Measurements from ENCODE around the gene COL17A1. TPM values are rescaled to one million over a fixed set of nuclear protein-coding genes. Genes with fewer than 3 reads are reported as not detected.

COL17A1 gene
- total RNA-seq, 4 donors from 2014 or later = 150 to 202 (median 191) TPM

DNA sequence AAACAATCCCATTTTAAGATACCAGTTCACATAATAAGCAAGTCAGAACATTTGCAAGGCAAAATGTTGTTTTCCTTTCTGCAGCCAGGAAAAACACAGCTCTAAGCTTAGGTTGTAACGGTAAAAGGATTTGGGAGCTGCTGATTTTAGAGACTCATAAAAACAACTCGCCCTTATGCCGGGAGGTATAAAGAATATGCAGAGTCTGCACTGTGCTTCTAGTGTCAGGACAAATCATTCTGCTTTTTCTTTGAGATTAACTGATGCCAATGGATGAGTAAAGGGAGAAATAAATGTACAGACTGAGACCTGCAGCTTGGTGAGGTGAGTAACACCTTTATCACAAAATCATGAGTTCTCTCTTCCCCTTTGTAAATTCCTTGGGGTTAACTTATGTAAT is 34.3 kb upstream of the COL17A1 start:
- intact Hi-C loops (cut with DNase I) = loop anchor here (5.0 to 10.0 kb wide), 2 partner anchors 145 to 233 kb away; partner anchors contain the start of gene GSTO2
- 36 to 65% methylated on average over 3 of the region's 3 CpGs for WGBS, 2 donors
- Histone ChIP-seq H3K4me1 (peaks cover 8 to 75% (median 28%) of the 10 kb centered on the region in 3 donors), H3K27me3 (no peaks in the 10 kb centered on the region), H3K27ac (peak overlapping the region; percentile 96 to 100 (median 98)), H3K36me3 (peaks cover 0 to 4% (median 0%) of the 10 kb centered on the region in 3 donors), H3K9me3 (no peaks in the 10 kb centered on the region), H3K4me3 (peak overlapping the region in 1 of 4 donors; percentile 67)
- DNase-seq = no peak
- TF ChIP-seq, protein P1, sequence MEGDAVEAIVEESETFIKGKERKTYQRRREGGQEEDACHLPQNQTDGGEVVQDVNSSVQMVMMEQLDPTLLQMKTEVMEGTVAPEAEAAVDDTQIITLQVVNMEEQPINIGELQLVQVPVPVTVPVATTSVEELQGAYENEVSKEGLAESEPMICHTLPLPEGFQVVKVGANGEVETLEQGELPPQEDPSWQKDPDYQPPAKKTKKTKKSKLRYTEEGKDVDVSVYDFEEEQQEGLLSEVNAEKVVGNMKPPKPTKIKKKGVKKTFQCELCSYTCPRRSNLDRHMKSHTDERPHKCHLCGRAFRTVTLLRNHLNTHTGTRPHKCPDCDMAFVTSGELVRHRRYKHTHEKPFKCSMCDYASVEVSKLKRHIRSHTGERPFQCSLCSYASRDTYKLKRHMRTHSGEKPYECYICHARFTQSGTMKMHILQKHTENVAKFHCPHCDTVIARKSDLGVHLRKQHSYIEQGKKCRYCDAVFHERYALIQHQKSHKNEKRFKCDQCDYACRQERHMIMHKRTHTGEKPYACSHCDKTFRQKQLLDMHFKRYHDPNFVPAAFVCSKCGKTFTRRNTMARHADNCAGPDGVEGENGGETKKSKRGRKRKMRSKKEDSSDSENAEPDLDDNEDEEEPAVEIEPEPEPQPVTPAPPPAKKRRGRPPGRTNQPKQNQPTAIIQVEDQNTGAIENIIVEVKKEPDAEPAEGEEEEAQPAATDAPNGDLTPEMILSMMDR (IDR thresholded peaks at IDR 0.05) = no peak
- no peak for TF ChIP-seq POLR2A (IDR thresholded peaks at IDR 0.05)

DNA sequence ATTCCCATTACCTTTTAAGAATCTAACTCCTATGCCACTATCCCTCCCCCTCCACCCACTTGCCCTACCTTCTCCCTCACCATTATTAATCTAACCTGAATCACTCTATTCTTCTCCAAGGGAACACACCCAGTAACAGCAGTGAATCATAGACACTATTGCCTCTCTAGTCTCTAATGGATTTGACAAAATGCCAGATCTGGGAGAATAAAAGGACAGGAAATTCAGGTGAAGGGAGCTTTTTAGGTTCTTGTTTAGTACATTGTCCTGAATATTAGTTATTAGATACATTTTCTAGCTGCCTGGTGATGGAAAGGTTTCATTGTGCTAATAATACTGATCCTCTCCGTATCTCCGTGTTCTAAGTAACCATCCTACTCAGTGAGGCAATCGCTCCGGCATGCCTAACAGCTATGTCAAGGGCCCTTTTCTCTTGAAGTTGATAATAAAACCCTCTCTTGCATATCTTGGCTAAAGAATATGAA is 32.2 kb upstream of the COL17A1 start:
- H3K4me1 ChIP-seq = peaks cover 8 to 66% (median 25%) of the 10 kb centered on the region in 3 donors
- peak overlapping the region; percentile 61 to 100 (median 82) for H3K27ac ChIP-seq
- no peak for DNase-seq
- no peaks in the 10 kb centered on the region for H3K36me3 ChIP-seq
- no peaks in the 10 kb centered on the region for H3K9me3 ChIP-seq
- 21 to 24% methylated on average over 4 of the region's 4 CpGs for WGBS, 2 donors
- H3K4me3 ChIP-seq = no peak overlapping the region
- TF ChIP-seq, protein P1 (IDR thresholded peaks at IDR 0.05) = no peak
- no peak for TF ChIP-seq POLR2A (IDR thresholded peaks at IDR 0.05)
- intact Hi-C loops (cut with DNase I) = no loop called here
- no peaks in the 10 kb centered on the region for H3K27me3 ChIP-seq

DNA sequence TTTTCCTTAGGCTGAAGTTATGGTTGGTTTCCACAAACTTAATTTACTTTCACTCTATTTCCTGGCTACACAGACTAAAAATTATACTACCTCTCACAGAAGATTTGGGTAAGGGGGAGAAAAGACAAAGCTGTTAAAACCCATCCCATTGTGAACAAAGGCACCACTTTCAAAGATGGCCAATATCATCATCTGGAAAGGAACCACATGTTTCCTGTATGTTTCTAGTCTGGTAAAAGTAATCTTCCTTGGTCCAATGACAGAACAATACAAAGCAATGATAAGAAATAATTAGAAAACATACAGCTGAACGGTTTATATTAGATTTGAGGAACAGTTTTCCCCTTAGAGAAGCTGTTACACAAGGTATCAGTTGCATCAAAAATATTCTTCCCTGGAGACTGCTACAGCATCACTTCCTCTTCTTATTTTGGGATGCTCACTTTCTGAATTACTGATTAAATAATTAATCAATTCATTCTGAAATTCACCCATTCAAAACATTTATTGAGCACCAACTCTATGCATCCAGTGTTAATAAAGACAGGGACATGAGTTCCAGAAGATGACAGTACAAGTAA is 27.8 kb upstream of the COL17A1 start:
- Histone ChIP-seq H3K9me3 (no peaks in the 10 kb centered on the region), H3K4me1 (peaks cover 0 to 33% (median 11%) of the 10 kb centered on the region in 3 donors), H3K27ac (no peak overlapping the region), H3K4me3 (no peak overlapping the region), H3K27me3 (peaks cover 0 to 3% (median 0%) of the 10 kb centered on the region in 4 donors), H3K36me3 (no peaks in the 10 kb centered on the region)
- no peak for TF ChIP-seq POLR2A (IDR thresholded peaks at IDR 0.05)
- TF ChIP-seq, protein P1 (IDR thresholded peaks at IDR 0.05) = no peak
- intact Hi-C loops (cut with DNase I) = no loop called here
- 33 to 59% methylated on average over 1 of the region's 1 CpG for WGBS, 2 donors
- DNase-seq = no peak

DNA sequence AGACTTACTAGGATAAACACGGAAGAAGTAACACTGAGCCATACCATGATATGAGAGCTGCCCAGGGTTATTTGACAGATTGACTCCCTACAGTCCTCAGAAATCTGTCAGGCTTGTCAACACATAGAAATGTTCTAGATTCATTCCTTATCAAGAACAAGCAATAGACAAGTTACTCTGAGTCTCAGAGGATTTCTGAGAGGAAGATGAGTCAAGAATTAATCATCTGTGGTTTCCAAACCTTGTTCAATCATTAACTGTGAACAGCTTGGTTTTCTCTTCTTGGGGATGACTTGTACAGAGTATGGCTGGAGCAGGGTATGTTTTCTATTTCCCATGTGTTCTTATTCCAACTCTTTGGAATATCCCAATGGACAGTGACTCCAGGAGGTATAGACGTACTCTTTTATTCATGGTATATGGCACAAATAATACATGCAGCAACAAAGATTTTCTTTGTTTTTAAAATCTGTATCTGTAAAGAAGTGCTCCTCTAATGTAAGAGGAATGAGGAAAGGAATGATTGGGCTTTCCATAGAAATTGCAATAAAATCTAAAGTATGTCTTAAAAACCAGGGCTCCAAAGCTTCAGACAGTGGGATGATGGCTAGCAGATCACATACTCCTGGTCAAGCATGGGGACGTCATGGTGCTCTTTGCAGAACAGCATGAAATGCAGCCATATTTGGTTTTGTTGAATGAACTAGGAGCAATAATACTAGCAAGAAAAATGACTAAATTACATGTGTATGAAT is 24.4 kb upstream of the COL17A1 start:
- intact Hi-C loops (cut with DNase I) = no loop called here
- WGBS, 2 donors = 59 to 70% methylated on average over 3 of the region's 3 CpGs
- Histone ChIP-seq H3K4me1 (peaks cover 0 to 3% (median under 1%) of the 10 kb centered on the region in 3 donors), H3K4me3 (no peak overlapping the region), H3K9me3 (no peaks in the 10 kb centered on the region), H3K27me3 (peaks cover 0 to 3% (median 0%) of the 10 kb centered on the region in 4 donors), H3K27ac (no peak overlapping the region), H3K36me3 (no peaks in the 10 kb centered on the region)
- no peak for TF ChIP-seq POLR2A (IDR thresholded peaks at IDR 0.05)
- TF ChIP-seq, protein P1 (IDR thresholded peaks at IDR 0.05) = no peak
- DNase-seq = no peak

DNA sequence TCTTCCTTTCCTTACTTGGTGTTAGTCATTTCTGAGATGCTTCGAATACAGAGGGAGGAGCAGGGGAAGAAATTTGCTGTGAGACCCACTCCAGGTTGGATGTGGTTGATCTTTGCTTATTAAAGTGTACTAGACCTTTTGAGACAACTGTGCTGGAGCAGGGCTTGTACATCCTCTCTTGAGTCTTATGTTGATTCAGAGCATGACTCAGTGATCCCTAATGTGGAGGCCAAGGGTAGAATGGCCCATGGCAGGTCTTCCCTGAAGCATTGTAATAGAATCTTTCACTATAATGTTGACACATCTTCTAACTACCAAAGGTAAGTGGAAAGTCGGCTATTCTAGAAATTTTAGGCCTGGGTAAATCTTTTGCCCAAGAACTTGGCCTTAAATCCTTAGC is 19.2 kb upstream of the COL17A1 start:
- no peak overlapping the region for H3K4me3 ChIP-seq
- no peak overlapping the region for H3K27ac ChIP-seq
- no peaks in the 10 kb centered on the region for H3K9me3 ChIP-seq
- no peaks in the 10 kb centered on the region for H3K27me3 ChIP-seq
- WGBS, 2 donors = 72 to 74% methylated on average over 2 of the region's 2 CpGs
- intact Hi-C loops (cut with DNase I) = no loop called here
- H3K4me1 ChIP-seq = peaks cover 0 to 5% (median 0%) of the 10 kb centered on the region in 3 donors
- H3K36me3 ChIP-seq = no peaks in the 10 kb centered on the region
- DNase-seq = no peak
- TF ChIP-seq, protein P1 (IDR thresholded peaks at IDR 0.05) = no peak
- no peak for TF ChIP-seq POLR2A (IDR thresholded peaks at IDR 0.05)
